ENCODE data around the gene RAD51B.

GRCh38 chr14:68366656-68367055 lies 547.1 kb downstream of the RAD51B start:
- TF ChIP-seq CTCF (IDR thresholded peaks at IDR 0.05 in 2 of 3, conservative IDR thresholded peaks at IDR 0.05 in 1 of 3; ENCODE audit: borderline replicate concordance in 1 of 3, insufficient read depth in 1 of 3, low read depth in 2 of 3, low read length in 2 of 3) (no peak), RAD21 (IDR thresholded peaks at IDR 0.05; ENCODE audit: low read depth) (no peak), POLR2AphosphoS5 (IDR thresholded peaks at IDR 0.05; ENCODE audit: low read depth, low read length) (no peak), EZH2phosphoT487 (IDR thresholded peaks at IDR 0.05; ENCODE audit: borderline replicate concordance) (no peak), ATF3 (IDR thresholded peaks at IDR 0.05) (no peak), SIN3A (IDR thresholded peaks at IDR 0.05; ENCODE audit: low read depth) (no peak), EGR1 (IDR thresholded peaks at IDR 0.05; ENCODE audit: low read depth) (no peak), ZNF274 (IDR thresholded peaks at IDR 0.05; ENCODE audit: low read depth, low read length) (no peak), POLR2A (IDR thresholded peaks at IDR 0.05; ENCODE audit: borderline replicate concordance, extremely low read depth, insufficient read depth, insufficient read length) (no peak), YY1 (IDR thresholded peaks at IDR 0.05; ENCODE audit: extremely low read depth, insufficient replicate concordance, low read depth, low read length) (no peak), EZH2 (IDR thresholded peaks at IDR 0.05) (no peak), CEBPB (IDR thresholded peaks at IDR 0.05; ENCODE audit: low read depth) (no peak), JUND (IDR thresholded peaks at IDR 0.05) (no peak), REST (IDR thresholded peaks at IDR 0.05; ENCODE audit: low read depth) (no peak)

All from HCT116 (cell line).